Measurements from ENCODE around the gene RBMS1. TPM values are rescaled to one million over a fixed set of nuclear protein-coding genes. Genes with fewer than 3 reads are reported as not detected.

Gene RBMS1
- total and polyA plus RNA-seq, 2 of the 13 experiments (the other 11 are each of a cell fraction or from before 2014, with no cell fraction given): 55.5 to 110 TPM

DNA sequence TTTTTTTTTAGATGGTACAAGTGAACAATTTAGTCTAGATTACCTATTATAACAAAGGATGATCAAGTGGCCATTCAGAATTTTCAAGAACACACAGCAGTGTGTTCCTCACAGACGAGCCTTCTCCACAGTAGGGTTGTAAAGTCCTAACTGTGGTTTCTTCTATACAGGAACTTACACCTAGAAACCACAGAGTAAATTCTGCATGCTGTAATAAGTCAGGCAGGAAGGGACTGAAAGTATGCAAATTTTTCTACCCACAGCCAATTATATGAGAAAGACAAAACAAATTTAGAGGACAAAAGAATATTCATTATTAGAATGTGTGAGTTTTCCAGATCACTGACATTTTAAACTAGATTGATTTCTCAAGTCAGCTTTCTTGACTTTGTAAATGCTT, 99.5 kb downstream of the RBMS1 start (continued):
- TF ChIP-seq, protein P1, sequence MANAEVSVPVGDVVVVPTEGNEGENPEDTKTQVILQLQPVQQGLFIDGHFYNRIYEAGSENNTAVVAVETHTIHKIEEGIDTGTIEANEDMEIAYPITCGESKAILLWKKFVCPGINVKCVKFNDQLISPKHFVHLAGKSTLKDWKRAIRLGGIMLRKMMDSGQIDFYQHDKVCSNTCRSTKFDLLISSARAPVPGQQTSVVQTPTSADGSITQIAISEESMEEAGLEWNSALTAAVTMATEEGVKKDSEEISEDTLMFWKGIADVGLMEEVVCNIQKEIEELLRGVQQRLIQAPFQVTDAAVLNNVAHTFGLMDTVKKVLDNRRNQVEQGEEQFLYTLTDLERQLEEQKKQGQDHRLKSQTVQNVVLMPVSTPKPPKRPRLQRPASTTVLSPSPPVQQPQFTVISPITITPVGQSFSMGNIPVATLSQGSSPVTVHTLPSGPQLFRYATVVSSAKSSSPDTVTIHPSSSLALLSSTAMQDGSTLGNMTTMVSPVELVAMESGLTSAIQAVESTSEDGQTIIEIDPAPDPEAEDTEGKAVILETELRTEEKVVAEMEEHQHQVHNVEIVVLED (CRISPR knock-in tag; IDR thresholded peaks at IDR 0.05; ENCODE audit: borderline replicate concordance): no peak
- TF ChIP-seq SPEN (CRISPR knock-in tag; IDR thresholded peaks at IDR 0.05; ENCODE audit: low read depth) (no peak), MED13 (CRISPR knock-in tag; IDR thresholded peaks at IDR 0.05) (no peak), ZNF740 (CRISPR knock-in tag; IDR thresholded peaks at IDR 0.05) (no peak), NPAS2 (CRISPR knock-in tag; IDR thresholded peaks at IDR 0.05; ENCODE audit: borderline replicate concordance) (no peak), ZNF124 (CRISPR knock-in tag; IDR thresholded peaks at IDR 0.05) (no peak)

- DNase-seq (ENCODE audit: low spot score) (no peak), FAIRE-seq (no peak), ATAC-seq (no peak)
- ChIA-PET CTCF (ENCODE audit: low intra/inter-chr PET ratio, low total read pairs) (no interaction called here), POLR2A (no interaction called here)
- no peaks in the 10 kb centered on the region for H3K4me1 ChIP-seq (ENCODE audit: insufficient read depth, low read length)
- no peak overlapping the region for H2AFZ ChIP-seq (ENCODE audit: low read length)
- no TSS peak for BruUV-seq (replicated peaks)
- H3K4me2 ChIP-seq (ENCODE audit: low read depth, low read length): no peak overlapping the region
- H3K36me3 ChIP-seq (replicated peaks in 1 of 2; ENCODE audit: control insufficient read depth in 1 of 2, insufficient read depth in 2 of 2, low read length in 2 of 2): no peaks in the 10 kb centered on the region; a peak in 1 of 5 replicates
- H3K9ac ChIP-seq (ENCODE audit: insufficient read depth, low read depth, low read length): no peak overlapping the region
- no peak overlapping the region for H3K4me3 ChIP-seq (replicated peaks in 1 of 3; ENCODE audit: insufficient read depth in 1 of 3, low read depth in 2 of 3, low read length in 3 of 3)
- H3K79me2 ChIP-seq (ENCODE audit: insufficient read depth, low read length): peaks cover 48% of the 10 kb centered on the region
- H3K27ac ChIP-seq (ENCODE audit: extremely low read length, insufficient read depth, low read length): no peak overlapping the region
- intact Hi-C loops (cut with micrococcal nuclease; ENCODE audit: unreplicated experiment) (no loop called here), in situ Hi-C loops (cut with HindIII; ENCODE audit: extremely low pct_ligation_motif_present, low pct_unique_long_range_greater_than_20kb) (no loop called here)
- peaks cover 22% of the 10 kb centered on the region for H4K20me1 ChIP-seq (ENCODE audit: insufficient read depth, low read length)
- no peaks in the 10 kb centered on the region for H3K27me3 ChIP-seq (ENCODE audit: control insufficient read depth in 1 of 2, insufficient read depth in 2 of 2, low read length in 2 of 2)
- H3K9me3 ChIP-seq (ENCODE audit: low read length): no peaks in the 10 kb centered on the region
- WGBS (ENCODE audit: low lambda C conversion rate): 98% methylated on average over 3 of the region's 3 CpGs
- TF ChIP-seq ATF2 (CRISPR knock-in tag; IDR thresholded peaks at IDR 0.05): no peak
- no peak for TF ChIP-seq KDM6A (CRISPR knock-in tag; IDR thresholded peaks at IDR 0.05; ENCODE audit: low read depth)
- no peak for TF ChIP-seq ZKSCAN8 (CRISPR knock-in tag; IDR thresholded peaks at IDR 0.05; ENCODE audit: borderline replicate concordance)
- TF ChIP-seq ZNF3 (CRISPR knock-in tag; IDR thresholded peaks at IDR 0.05): no peak
- TF ChIP-seq ZFP36L1 (CRISPR knock-in tag; IDR thresholded peaks at IDR 0.05): no peak
- no peak for TF ChIP-seq ZNF484 (CRISPR knock-in tag; IDR thresholded peaks at IDR 0.05; ENCODE audit: borderline replicate concordance, low read depth)
- no peak for TF ChIP-seq ZNF282 (IDR thresholded peaks at IDR 0.05; ENCODE audit: partially characterized antibody)
- no peak for TF ChIP-seq ZNF143 (CRISPR knock-in tag; IDR thresholded peaks at IDR 0.05)
- TF ChIP-seq ZNF337 (CRISPR knock-in tag; IDR thresholded peaks at IDR 0.05; ENCODE audit: borderline replicate concordance, low read depth): no peak
- TF ChIP-seq ATAD3A (CRISPR knock-in tag; IDR thresholded peaks at IDR 0.05): no peak
- no peak for TF ChIP-seq ZBTB3 (CRISPR knock-in tag; IDR thresholded peaks at IDR 0.05; ENCODE audit: borderline replicate concordance, low read depth)
- no peak for TF ChIP-seq ZFP1 (CRISPR knock-in tag; IDR thresholded peaks at IDR 0.05)
- TF ChIP-seq AHR (CRISPR knock-in tag; IDR thresholded peaks at IDR 0.05): no peak
- TF ChIP-seq, protein P2, sequence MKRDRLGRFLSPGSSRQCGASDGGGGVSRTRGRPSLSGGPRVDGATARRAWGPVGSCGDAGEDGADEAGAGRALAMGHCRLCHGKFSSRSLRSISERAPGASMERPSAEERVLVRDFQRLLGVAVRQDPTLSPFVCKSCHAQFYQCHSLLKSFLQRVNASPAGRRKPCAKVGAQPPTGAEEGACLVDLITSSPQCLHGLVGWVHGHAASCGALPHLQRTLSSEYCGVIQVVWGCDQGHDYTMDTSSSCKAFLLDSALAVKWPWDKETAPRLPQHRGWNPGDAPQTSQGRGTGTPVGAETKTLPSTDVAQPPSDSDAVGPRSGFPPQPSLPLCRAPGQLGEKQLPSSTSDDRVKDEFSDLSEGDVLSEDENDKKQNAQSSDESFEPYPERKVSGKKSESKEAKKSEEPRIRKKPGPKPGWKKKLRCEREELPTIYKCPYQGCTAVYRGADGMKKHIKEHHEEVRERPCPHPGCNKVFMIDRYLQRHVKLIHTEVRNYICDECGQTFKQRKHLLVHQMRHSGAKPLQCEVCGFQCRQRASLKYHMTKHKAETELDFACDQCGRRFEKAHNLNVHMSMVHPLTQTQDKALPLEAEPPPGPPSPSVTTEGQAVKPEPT (CRISPR knock-in tag; IDR thresholded peaks at IDR 0.05; ENCODE audit: low read depth): no peak
- no peak for TF ChIP-seq ZNF775 (CRISPR knock-in tag; IDR thresholded peaks at IDR 0.05; ENCODE audit: borderline replicate concordance)
Observed at GRCh38 chr2:160392201-160392600, 101.4 kb downstream of the RBMS1 start.

All from HepG2 (cell line).